ENCODE measurements around the gene KLF3. TPM values are rescaled to one million over a fixed set of nuclear protein-coding genes. Genes with fewer than 3 reads are reported as not detected.

KLF3 gene
- total RNA-seq, 1 donor: 25.3 TPM

- peaks cover 3% of the 10 kb centered on the region for H4K20me1 ChIP-seq (ENCODE audit: insufficient read depth, low read length)
- TF ChIP-seq CTCF (IDR thresholded peaks at IDR 0.05; ENCODE audit: extremely low read depth, low read depth, low read length): no peak
- H3K4me1 ChIP-seq (ENCODE audit: insufficient read depth, low read length): peaks cover 31% of the 10 kb centered on the region
- no peaks in the 10 kb centered on the region for H3K27me3 ChIP-seq (ENCODE audit: insufficient read depth, low read length)
- peaks cover 55% of the 10 kb centered on the region for H3K79me2 ChIP-seq (ENCODE audit: insufficient read depth, low read length)
- peak overlapping the region; percentile 82 for H3K4me3 ChIP-seq (ENCODE audit: insufficient read depth, low read length)
- peak overlapping the region; percentile 95 for H3K27ac ChIP-seq (ENCODE audit: low read depth, low read length)
- peak overlapping the region; percentile 89 for H3K4me2 ChIP-seq (ENCODE audit: insufficient read depth, low read length)
- peak; percentile 82 for DNase-seq (ENCODE audit: insufficient read length, low spot score, missing footprints)
- no peaks in the 10 kb centered on the region for H3K9me3 ChIP-seq (ENCODE audit: low read depth, low read length)
- H3K36me3 ChIP-seq (ENCODE audit: insufficient read depth, low read length): no peaks in the 10 kb centered on the region
- H2AFZ ChIP-seq (ENCODE audit: low read length): no peak overlapping the region
Measured at GRCh38 chr4:38664706-38665401, 855 bp downstream of the KLF3 start.

- peaks cover 64% of the 10 kb centered on the region for H3K79me2 ChIP-seq (ENCODE audit: insufficient read depth, low read length)
- no peaks in the 10 kb centered on the region for H3K36me3 ChIP-seq (ENCODE audit: insufficient read depth, low read length)
- H2AFZ ChIP-seq (ENCODE audit: low read length): no peak overlapping the region
- no peaks in the 10 kb centered on the region for H3K27me3 ChIP-seq (ENCODE audit: insufficient read depth, low read length)
- peaks cover 34% of the 10 kb centered on the region for H3K4me1 ChIP-seq (ENCODE audit: insufficient read depth, low read length)
- DNase-seq (ENCODE audit: insufficient read length, low spot score, missing footprints): peak; percentile 27
- no peak for TF ChIP-seq CTCF (IDR thresholded peaks at IDR 0.05; ENCODE audit: extremely low read depth, low read depth, low read length)
- peak overlapping the region; percentile 82 for H3K4me3 ChIP-seq (ENCODE audit: insufficient read depth, low read length)
- H3K9me3 ChIP-seq (ENCODE audit: low read depth, low read length): no peaks in the 10 kb centered on the region
- H3K4me2 ChIP-seq (ENCODE audit: insufficient read depth, low read length): peak overlapping the region; percentile 89
- H3K27ac ChIP-seq (ENCODE audit: low read depth, low read length): peak overlapping the region; percentile 95
- H4K20me1 ChIP-seq (ENCODE audit: insufficient read depth, low read length): peaks cover 11% of the 10 kb centered on the region
Measured at GRCh38 chr4:38665551-38666411, 1.8 kb downstream of the KLF3 start.

- Histone ChIP-seq H4K20me1 (ENCODE audit: insufficient read depth, low read length) (peaks cover 19% of the 10 kb centered on the region), H3K27ac (ENCODE audit: low read depth, low read length) (peak overlapping the region; percentile 95), H3K27me3 (ENCODE audit: insufficient read depth, low read length) (no peaks in the 10 kb centered on the region), H3K4me1 (ENCODE audit: insufficient read depth, low read length) (peaks cover 34% of the 10 kb centered on the region), H3K79me2 (ENCODE audit: insufficient read depth, low read length) (peaks cover 74% of the 10 kb centered on the region), H3K4me3 (ENCODE audit: insufficient read depth, low read length) (peak overlapping the region; percentile 82), H3K4me2 (ENCODE audit: insufficient read depth, low read length) (peak overlapping the region; percentile 89), H3K36me3 (ENCODE audit: insufficient read depth, low read length) (no peaks in the 10 kb centered on the region), H3K9me3 (ENCODE audit: low read depth, low read length) (no peaks in the 10 kb centered on the region), H2AFZ (ENCODE audit: low read length) (no peak overlapping the region)
- TF ChIP-seq CTCF (IDR thresholded peaks at IDR 0.05; ENCODE audit: extremely low read depth, low read depth, low read length): no peak
- DNase-seq (ENCODE audit: insufficient read length, low spot score, missing footprints): peak; percentile 67
Measured at GRCh38 chr4:38666766-38667084, 2.7 kb downstream of the KLF3 start.

Measured in osteoblast (primary cell).